Colonic mucosa (tissue), 4 donors: ENCODE data around the gene ABCA9. TPM values are rescaled to one million over a fixed set of nuclear protein-coding genes. Genes with fewer than 3 reads are reported as not detected.

Experiments used
- DNase-seq: peaks from one replicate; pipeline ENCODE4 v3.0.0-alpha.2; 2020
- H3K27ac ChIP-seq: fragments of 200-600 bp; one replicate; pipeline ENCODE4 v1.8.0; 2021
- H3K27me3 ChIP-seq: fragments of 200-600 bp; one replicate; pipeline ENCODE4 v1.8.0; 2021
- H3K36me3 ChIP-seq: fragments of 200-600 bp; one replicate; pipeline ENCODE4 v1.8.0; 2021
- H3K4me1 ChIP-seq: fragments of 200-600 bp; one replicate; pipeline ENCODE4 v1.8.0; 2021; ENCODE audit warnings: mild to moderate bottlenecking
- H3K4me3 ChIP-seq: fragments of 200-600 bp; one replicate; pipeline ENCODE4 v1.8.0; 2021
- H3K9ac ChIP-seq, 2 donors: one replicate each; pipeline ENCODE4 v1.7.0; 2013; ENCODE audit warnings: control low read depth in 2 of 2, low read depth in 2 of 2, low read length in 2 of 2
- H3K9me3 ChIP-seq: fragments of 200-600 bp; one replicate; pipeline ENCODE4 v1.8.0; 2021
- CTCF ChIP-seq: fragments of 200-600 bp; IDR thresholded peaks from one replicate; pipeline ENCODE4 v1.8.0; 2022; ENCODE audit warnings: antibody characterized with exemption, mild to moderate bottlenecking
- intact Hi-C: fragments of 100-400 bp; cut with DNase I; formaldehyde crosslinking; loops from one replicate; pipeline ENCODE4 v1.14.1; 2022
- total RNA-seq, 2 donors: library from RNA; stranded (reverse); fragmentation: NEBNext Ultra II Directional in 1 of 2; extraction: Animal tissue kit (Norgen Biotek cat#: 25700) in 1 of 2; gene quantifications; one replicate each; pipeline ENCODE4 v1.2.1, GENCODE V29; 2021
- donor health status: healthy.
- donor health status: DM: no; HTN: no; CAD: no.
- donor health status: DM: no; HTN: no; CAD: no.

The ABCA9 gene
- total RNA-seq, 2 donors from 2014 or later: 0.54 to 2.5 TPM

GRCh38 chr17:68987966-68988365, 72.8 kb downstream of the ABCA9 start:
- H3K4me3 ChIP-seq: no peak overlapping the region
- intact Hi-C loops: no loop called here
- H3K4me1 ChIP-seq: no peaks in the 10 kb centered on the region
- H3K27me3 ChIP-seq: no peaks in the 10 kb centered on the region
- no peak overlapping the region for H3K9ac ChIP-seq
- no peaks in the 10 kb centered on the region for H3K36me3 ChIP-seq
- no peak for DNase-seq
- no peak for TF ChIP-seq CTCF
- no peaks in the 10 kb centered on the region for H3K9me3 ChIP-seq
- no peak overlapping the region for H3K27ac ChIP-seq

GRCh38 chr17:68981288-68981687, 79.4 kb downstream of the ABCA9 start:
- no peaks in the 10 kb centered on the region for H3K4me1 ChIP-seq
- H3K27ac ChIP-seq: no peak overlapping the region
- no peak overlapping the region for H3K9ac ChIP-seq
- no peak for TF ChIP-seq CTCF
- intact Hi-C loops: no loop called here
- H3K4me3 ChIP-seq: no peak overlapping the region
- H3K9me3 ChIP-seq: no peaks in the 10 kb centered on the region
- H3K27me3 ChIP-seq: no peaks in the 10 kb centered on the region
- no peaks in the 10 kb centered on the region for H3K36me3 ChIP-seq
- peak; percentile 35 for DNase-seq

- TF ChIP-seq CTCF: no peak
- H3K9me3 ChIP-seq: no peaks in the 10 kb centered on the region
- H3K9ac ChIP-seq: no peak overlapping the region
- no peaks in the 10 kb centered on the region for H3K27me3 ChIP-seq
- H3K4me1 ChIP-seq: no peaks in the 10 kb centered on the region
- no peak for DNase-seq
- H3K36me3 ChIP-seq: no peaks in the 10 kb centered on the region
- H3K27ac ChIP-seq: no peak overlapping the region
- no peak overlapping the region for H3K4me3 ChIP-seq
- intact Hi-C loops: loop anchor here (5.0 kb wide), 1 partner anchor 196 kb away; no protein-coding TSS in a partner anchor
Measured at GRCh38 chr17:68973098-68973846, 87.5 kb downstream of the ABCA9 start.

- intact Hi-C loops: loop anchor here (5.0 kb wide), 1 partner anchor 195 kb away; no protein-coding TSS in a partner anchor
- Histone ChIP-seq H3K27me3 (no peaks in the 10 kb centered on the region), H3K36me3 (no peaks in the 10 kb centered on the region), H3K9ac (no peak overlapping the region), H3K9me3 (no peaks in the 10 kb centered on the region), H3K27ac (no peak overlapping the region), H3K4me3 (no peak overlapping the region), H3K4me1 (no peaks in the 10 kb centered on the region)
- TF ChIP-seq CTCF: peak; percentile 41
- no peak for DNase-seq
Measured at GRCh38 chr17:68972119-68972704, 88.5 kb downstream of the ABCA9 start.

- no peak overlapping the region for H3K9ac ChIP-seq
- no peaks in the 10 kb centered on the region for H3K4me1 ChIP-seq
- H3K36me3 ChIP-seq: no peaks in the 10 kb centered on the region
- H3K27me3 ChIP-seq: no peaks in the 10 kb centered on the region
- H3K27ac ChIP-seq: no peak overlapping the region
- DNase-seq: no peak
- H3K4me3 ChIP-seq: no peak overlapping the region
- no peak for TF ChIP-seq CTCF
- intact Hi-C loops: no loop called here
- H3K9me3 ChIP-seq: no peaks in the 10 kb centered on the region
Measured at GRCh38 chr17:68969101-68969500, 91.6 kb downstream of the ABCA9 start.
